Panc1 (cell line): Measurements from ENCODE around the gene AQP1. TPM values are rescaled to one million over a fixed set of nuclear protein-coding genes. Genes with fewer than 3 reads are reported as not detected.

Experiments used
- ATAC-seq: fragments of 200-7000 bp; cut with Tn5 transposase; 2 replicates; pipeline ENCODE4 v1.9.1; 2020; ENCODE audit warnings: mild to moderate bottlenecking, moderate library complexity
- Bru-seq: library from RNA; stranded (reverse); fragments of 400-500 nt; gene quantifications from one replicate; lab custom pipeline; 2021; lab: Mats Ljungman, UMichigan
- BruChase-seq, 2 experiments: library from RNA; stranded (reverse); fragments of 400-500 nt; gene quantifications; one replicate each; lab custom pipeline; 2021; lab: Mats Ljungman, UMichigan
- BruUV-seq: library from RNA; stranded (reverse); fragments of 400-500 nt; replicated peaks from 2 replicates; lab custom pipeline; 2021; lab: Mats Ljungman, UMichigan
- CTCF ChIA-PET: fragments of 300-600 bp; sonication (Branson Sonifier 250); formaldehyde crosslinking; loops from one replicate; lab custom pipeline; 2022; ENCODE audit warnings: antibody characterized with exemption; lab: Charles Lee
- POLR2A ChIA-PET: fragments of 300-600 bp; sonication (Branson Sonifier 250); formaldehyde crosslinking; loops from one replicate; lab custom pipeline; 2022; ENCODE audit warnings: antibody characterized with exemption; lab: Charles Lee
- DNase-seq: peaks from one replicate; pipeline ENCODE4 v3.0.0-alpha.2; 2010; ENCODE audit warnings: low read depth, low spot score
- H3K27ac ChIP-seq: 2 replicates; pipeline ENCODE4 v1.5.1; 2011; ENCODE audit warnings: mild to moderate bottlenecking, low read length, inconsistent platforms
- H3K27me3 ChIP-seq: fragments of 200-500 bp; sonication (Bioruptor generic); 2 replicates; pipeline ENCODE4 v1.6.0; 2014; ENCODE audit warnings: low read length, inconsistent platforms; ENCODE audit not compliant: control insufficient read depth, insufficient read depth
- H3K36me3 ChIP-seq: fragments of 200-500 bp; sonication (Bioruptor generic); 2 replicates; pipeline ENCODE4 v1.5.1; 2014; ENCODE audit warnings: inconsistent platforms, mild to moderate bottlenecking, low read length, moderate library complexity; ENCODE audit not compliant: control insufficient read depth, insufficient read depth
- H3K4me1 ChIP-seq: 2 replicates; pipeline ENCODE4 v1.5.1; 2011; ENCODE audit warnings: inconsistent platforms, mild to moderate bottlenecking, low read length, moderate library complexity; ENCODE audit not compliant: control insufficient read depth, insufficient read depth
- H3K4me3 ChIP-seq, 2 experiments: 2 replicates each; pipeline ENCODE4 v1.5.1; 2011 to 2012; ENCODE audit warnings: low read depth in 2 of 2, low read length in 2 of 2, mild to moderate bottlenecking in 2 of 2, inconsistent platforms in 1 of 2, moderate library complexity in 1 of 2
- H3K9me3 ChIP-seq: fragments of 200-500 bp; sonication (Bioruptor generic); 2 replicates; pipeline ENCODE4 v1.5.1; 2014; ENCODE audit warnings: low read depth, mild to moderate bottlenecking, inconsistent platforms, low read length, moderate library complexity; ENCODE audit not compliant: control insufficient read depth, insufficient read depth
- POLR2AphosphoS5 ChIP-seq: IDR thresholded peaks from 2 replicates; pipeline ENCODE4 v1.6.1; 2012; ENCODE audit warnings: mild to moderate bottlenecking, low read depth, low read length, moderate library complexity
- REST ChIP-seq, 2 experiments: IDR thresholded peaks; 2 replicates each; pipeline ENCODE4 v1.6.1; 2011 to 2012; ENCODE audit warnings: low read depth in 2 of 2, control low read depth in 1 of 2, low read length in 1 of 2, mild to moderate bottlenecking in 1 of 2, moderate library complexity in 1 of 2; ENCODE audit not compliant: insufficient read depth in 1 of 2
- SIN3A ChIP-seq: IDR thresholded peaks from 2 replicates; pipeline ENCODE4 v1.6.1; 2012; ENCODE audit warnings: low read depth, mild to moderate bottlenecking, low read length, moderate library complexity, borderline replicate concordance; ENCODE audit not compliant: insufficient read depth
- TCF7L2 ChIP-seq: IDR thresholded peaks from 2 replicates; pipeline ENCODE4 v1.6.1; 2011; ENCODE audit warnings: mild to moderate bottlenecking, low read depth, low read length, inconsistent platforms
- in situ Hi-C: cut with HindIII; loops from 2 replicates; pipeline ENCODE4 v1.10.0; 2016; ENCODE audit warnings: low sequenced_read_pairs, low pct_unique_long_range_greater_than_20kb
- intact Hi-C: fragments of 100-400 bp; cut with micrococcal nuclease; formaldehyde crosslinking; loops from one replicate; pipeline ENCODE4 v1.10.0; 2022; ENCODE audit not compliant: unreplicated experiment
- long read RNA-seq: library from polyadenylated mRNA; unstranded; transcript quantifications from one replicate; pipeline ENCODE4 v2.0.0, GENCODE V29; 2021; ENCODE audit not compliant: unreplicated experiment
- polyA plus RNA-seq: library from polyadenylated mRNA; unstranded; fragments of >200 nt; gene quantifications from one replicate; pipeline ENCODE4 v1.2.1, GENCODE V29; 2012; ENCODE audit warnings: missing spikeins; ENCODE audit not compliant: insufficient read length
- total RNA-seq: library from RNA; stranded (reverse); gene quantifications from one replicate; pipeline ENCODE4 v1.2.1, GENCODE V29; 2021; ENCODE audit not compliant: unreplicated experiment
- TF ChIP-seq, protein P1 (sequence below): fragments of 450-650 bp; IDR thresholded peaks from 2 replicates; pipeline ENCODE4 v1.5.1; 2017; ENCODE audit warnings: mild to moderate bottlenecking

The AQP1 gene
- 0.57 TPM for total RNA-seq
- 0.25 TPM for polyA plus RNA-seq
- Bru-seq, nascent RNA: percentile 29 among the genes with signal in this experiment
- percentile 23 among the genes with signal in this experiment for BruChase-seq, experiment 1, labeled RNA remaining after a 2-hour chase
- BruChase-seq, experiment 2, labeled RNA remaining after a 6-hour chase: percentile 27 among the genes with signal in this experiment
- long read RNA-seq: 0 reads

DNA sequence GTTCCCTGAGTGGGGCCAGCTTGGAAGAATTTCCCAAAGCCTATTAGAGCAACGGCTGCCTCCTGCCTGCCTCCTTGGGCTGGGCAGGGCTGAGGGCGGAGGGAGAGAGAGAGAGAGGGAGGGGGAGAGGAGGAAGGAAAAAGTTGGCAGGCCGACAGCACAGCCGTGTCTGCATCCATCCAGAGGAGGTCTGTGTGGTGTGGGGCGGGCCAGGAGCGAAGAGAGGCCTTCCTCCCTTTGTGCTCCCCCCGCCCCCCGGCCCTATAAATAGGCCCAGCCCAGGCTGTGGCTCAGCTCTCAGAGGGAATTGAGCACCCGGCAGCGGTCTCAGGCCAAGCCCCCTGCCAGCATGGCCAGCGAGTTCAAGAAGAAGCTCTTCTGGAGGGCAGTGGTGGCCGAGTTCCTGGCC, at the start of gene AQP1:
Gene AQP1, plus strand, starts transcription at position 293 of the 409 bp plus-strand sequence. Its CDS starts 57 bp downstream, at position 350.
- ChIA-PET CTCF (no interaction called here), POLR2A (no interaction called here)
- BruUV-seq: no TSS peak
- H3K27ac ChIP-seq: no peak within 1 kb of the TSS
- no peak for DNase-seq
- no peaks in the 10 kb centered on the region for H3K4me1 ChIP-seq
- intact Hi-C loops: no loop called here
- no peaks in the 10 kb centered on the region for H3K9me3 ChIP-seq
- TF ChIP-seq REST (IDR thresholded peaks at IDR 0.05; ENCODE audit: insufficient read depth in 1 of 2, low read depth in 2 of 2, low read length in 1 of 2): no peak
- TF ChIP-seq, protein P1, sequence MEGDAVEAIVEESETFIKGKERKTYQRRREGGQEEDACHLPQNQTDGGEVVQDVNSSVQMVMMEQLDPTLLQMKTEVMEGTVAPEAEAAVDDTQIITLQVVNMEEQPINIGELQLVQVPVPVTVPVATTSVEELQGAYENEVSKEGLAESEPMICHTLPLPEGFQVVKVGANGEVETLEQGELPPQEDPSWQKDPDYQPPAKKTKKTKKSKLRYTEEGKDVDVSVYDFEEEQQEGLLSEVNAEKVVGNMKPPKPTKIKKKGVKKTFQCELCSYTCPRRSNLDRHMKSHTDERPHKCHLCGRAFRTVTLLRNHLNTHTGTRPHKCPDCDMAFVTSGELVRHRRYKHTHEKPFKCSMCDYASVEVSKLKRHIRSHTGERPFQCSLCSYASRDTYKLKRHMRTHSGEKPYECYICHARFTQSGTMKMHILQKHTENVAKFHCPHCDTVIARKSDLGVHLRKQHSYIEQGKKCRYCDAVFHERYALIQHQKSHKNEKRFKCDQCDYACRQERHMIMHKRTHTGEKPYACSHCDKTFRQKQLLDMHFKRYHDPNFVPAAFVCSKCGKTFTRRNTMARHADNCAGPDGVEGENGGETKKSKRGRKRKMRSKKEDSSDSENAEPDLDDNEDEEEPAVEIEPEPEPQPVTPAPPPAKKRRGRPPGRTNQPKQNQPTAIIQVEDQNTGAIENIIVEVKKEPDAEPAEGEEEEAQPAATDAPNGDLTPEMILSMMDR: no peak
- ATAC-seq: no peak
- no peak within 1 kb of the TSS for H3K4me3 ChIP-seq
- H3K27me3 ChIP-seq: no peaks in the 10 kb centered on the region
- in situ Hi-C loops: no loop called here
- H3K36me3 ChIP-seq: no peaks in the 10 kb centered on the region

DNA sequence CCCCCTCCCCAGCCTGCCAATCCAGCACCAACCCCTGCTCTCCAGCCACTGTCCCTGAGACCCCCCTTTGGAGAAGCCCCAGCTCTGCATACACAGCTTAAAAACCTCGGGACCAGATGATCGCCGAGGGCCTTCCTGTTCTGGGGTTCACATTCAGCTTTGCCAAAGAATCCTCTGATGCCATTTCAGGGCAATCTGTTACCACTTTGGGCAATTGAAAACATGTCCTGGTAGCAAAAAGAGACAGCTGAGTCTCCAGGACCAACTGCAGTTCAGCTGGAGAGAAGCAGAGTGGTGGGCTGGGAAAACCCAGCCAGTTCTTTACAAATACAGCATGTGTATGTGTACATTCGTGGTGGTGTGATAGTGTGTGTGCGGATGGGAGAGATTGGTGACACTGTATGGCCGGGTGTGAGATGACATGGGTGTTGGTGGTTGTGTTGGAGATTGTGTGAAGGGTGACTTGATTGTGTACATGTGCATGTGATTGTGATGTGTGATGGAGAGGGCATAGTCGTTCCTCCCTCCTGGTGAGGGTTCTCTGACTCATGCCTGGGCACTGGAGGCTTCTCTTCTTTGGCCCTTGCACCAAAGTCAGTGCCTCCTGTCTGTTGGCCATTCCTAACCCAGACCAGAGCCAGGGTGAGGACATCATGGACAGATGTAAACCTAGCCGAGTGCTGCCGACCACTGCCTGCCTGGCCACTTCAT, 48.5 kb upstream of the AQP1 start:
- ATAC-seq: no peak
- TF ChIP-seq REST (IDR thresholded peaks at IDR 0.05; ENCODE audit: insufficient read depth in 1 of 2, low read depth in 2 of 2, low read length in 1 of 2): no peak
- no peak for TF ChIP-seq POLR2AphosphoS5
- TF ChIP-seq TCF7L2: no peak
- TF ChIP-seq, protein P1: no peak
- no peak for TF ChIP-seq SIN3A
- no peak for DNase-seq
- intact Hi-C loops (no loop called here), in situ Hi-C loops (no loop called here)
- no peaks in the 10 kb centered on the region for H3K9me3 ChIP-seq
- no peaks in the 10 kb centered on the region for H3K36me3 ChIP-seq
- no TSS peak for BruUV-seq
- ChIA-PET POLR2A (no interaction called here), CTCF (no interaction called here)
- no peak overlapping the region for H3K4me3 ChIP-seq
- H3K4me1 ChIP-seq: no peaks in the 10 kb centered on the region
- no peak overlapping the region for H3K27ac ChIP-seq
- H3K27me3 ChIP-seq: no peaks in the 10 kb centered on the region
